Cardiac septum (tissue), 1 donor: ENCODE measurements around the gene CCDC187. TPM values are rescaled to one million over a fixed set of nuclear protein-coding genes. Genes with fewer than 3 reads are reported as not detected.

Source experiments
- DNase-seq: peaks from one replicate; pipeline ENCODE4 v3.0.0-alpha.2; 2020; ENCODE audit warnings: low spot score
- intact Hi-C: fragments of 100-400 bp; cut with DNase I; formaldehyde crosslinking; loops from one replicate; pipeline ENCODE4 v1.14.0; 2022
- total RNA-seq: library from RNA; stranded (reverse); fragmentation: NEBNext Ultra II Directional; extraction: Animal tissue kit (Norgen Biotek cat#: 25700); gene quantifications from one replicate; pipeline ENCODE4 v1.2.1, GENCODE V29; 2021
- donor health status: DM: no; HTN: no; CAD: no.

CCDC187 gene
- total RNA-seq, 1 donor from 2014 or later = 0.03 TPM

DNA sequence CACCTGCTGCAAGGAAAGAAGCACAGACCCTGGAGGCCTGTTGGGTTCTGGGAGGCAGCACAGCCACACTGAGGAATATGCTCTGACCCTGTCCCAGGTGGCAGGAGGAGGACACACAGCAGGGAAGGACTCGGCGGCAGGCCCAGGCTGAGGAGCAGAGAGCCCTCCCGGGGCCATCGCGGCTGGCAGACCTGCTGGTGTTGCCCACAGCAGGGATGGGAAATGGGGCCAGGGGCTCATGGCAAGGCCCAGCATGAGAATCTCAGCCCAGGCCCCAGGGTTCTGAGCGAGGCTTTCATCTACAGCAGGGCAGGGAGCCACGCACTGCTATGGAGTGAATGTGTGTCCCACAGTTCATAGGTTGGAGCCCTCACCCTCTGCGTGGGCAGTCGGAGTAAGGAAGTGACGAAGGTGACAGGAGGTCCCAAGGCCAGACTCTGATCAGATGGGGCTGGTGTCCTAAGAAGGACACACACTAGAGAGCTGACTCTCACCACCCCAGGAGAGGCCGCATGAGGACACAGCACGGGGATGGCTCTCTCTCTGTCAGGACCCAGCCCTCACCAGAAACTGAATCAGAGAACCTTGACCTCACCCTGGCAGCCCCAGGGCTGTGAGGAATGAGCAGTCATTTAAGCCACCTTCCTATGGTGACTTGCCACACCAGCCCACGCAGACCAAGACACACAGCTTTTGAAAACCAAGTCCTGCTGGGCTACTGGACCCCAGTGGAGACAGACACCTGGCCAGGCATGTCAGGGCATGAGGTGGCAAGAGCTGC is 13.2 kb upstream of the CCDC187 start:
- intact Hi-C loops = no loop called here

DNA sequence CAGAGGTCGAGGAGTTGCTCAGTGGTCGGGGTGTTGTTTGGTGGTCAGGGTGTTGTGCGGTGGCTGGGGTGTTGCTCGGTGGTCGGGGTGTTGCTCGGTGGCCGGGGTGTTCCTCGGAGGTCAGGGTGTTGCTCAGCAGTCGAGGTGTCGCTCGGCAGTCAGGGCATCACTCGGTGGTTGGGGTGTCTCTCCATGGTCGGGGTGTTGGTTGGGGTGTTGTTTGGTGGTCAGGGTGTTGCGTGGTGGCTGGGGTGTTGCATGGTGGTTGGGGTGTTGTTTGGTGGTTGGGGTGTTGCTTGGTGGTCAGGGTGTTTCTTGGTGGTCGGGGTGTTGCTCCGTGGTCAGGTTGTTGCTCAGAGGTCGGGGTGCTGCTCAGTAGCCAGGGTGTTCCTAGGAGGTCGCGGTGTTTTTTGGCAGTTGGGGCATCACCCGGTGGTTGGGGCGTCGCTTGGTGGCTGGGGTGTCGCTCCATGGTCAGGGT is 12.4 kb upstream of the CCDC187 start:
- DNase-seq = no peak
- intact Hi-C loops = no loop called here

More for the DNA sequence above, 13.2 kb upstream of the CCDC187 start:
- DNase-seq = no peak

DNA sequence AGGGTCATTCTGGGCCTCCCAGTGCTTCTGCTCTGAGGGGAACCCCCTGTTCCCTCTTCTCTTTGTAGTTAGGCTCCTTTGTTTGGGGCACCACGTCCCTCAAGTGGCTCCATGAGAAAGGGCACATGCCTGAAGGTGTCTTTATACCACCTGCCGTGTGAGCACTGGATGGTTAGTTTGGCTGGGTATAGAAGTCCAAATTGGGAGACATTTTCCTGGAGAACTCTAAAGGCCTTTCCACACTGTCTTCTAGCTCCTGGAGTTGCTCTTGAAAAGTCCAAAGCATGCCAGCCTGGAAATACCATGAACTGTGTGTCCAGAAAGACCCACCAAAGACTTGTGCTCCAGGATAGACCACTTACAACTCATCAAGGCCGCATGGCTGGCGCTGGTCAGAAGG is 11.1 kb upstream of the CCDC187 start:
- intact Hi-C loops = no loop called here
- no peak for DNase-seq

DNA sequence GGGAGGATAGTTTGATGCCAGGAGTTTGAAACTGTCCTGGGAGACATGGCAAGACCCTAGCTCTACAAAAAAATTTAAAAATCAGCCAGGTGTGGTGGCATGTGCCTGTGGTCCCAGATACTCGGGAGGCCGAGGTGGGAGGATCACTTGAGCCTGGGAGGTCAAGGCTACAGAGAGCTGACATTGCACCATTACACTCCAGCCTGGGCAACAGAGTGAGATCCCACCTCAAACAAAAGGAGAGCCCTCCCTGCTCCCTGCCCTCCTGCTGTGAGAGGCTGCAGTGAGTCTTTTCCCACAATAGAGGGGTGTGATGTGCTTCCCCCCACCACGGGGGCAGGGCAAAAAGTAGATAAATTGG is 10.1 kb upstream of the CCDC187 start:
- intact Hi-C loops = no loop called here
- DNase-seq = no peak

DNA sequence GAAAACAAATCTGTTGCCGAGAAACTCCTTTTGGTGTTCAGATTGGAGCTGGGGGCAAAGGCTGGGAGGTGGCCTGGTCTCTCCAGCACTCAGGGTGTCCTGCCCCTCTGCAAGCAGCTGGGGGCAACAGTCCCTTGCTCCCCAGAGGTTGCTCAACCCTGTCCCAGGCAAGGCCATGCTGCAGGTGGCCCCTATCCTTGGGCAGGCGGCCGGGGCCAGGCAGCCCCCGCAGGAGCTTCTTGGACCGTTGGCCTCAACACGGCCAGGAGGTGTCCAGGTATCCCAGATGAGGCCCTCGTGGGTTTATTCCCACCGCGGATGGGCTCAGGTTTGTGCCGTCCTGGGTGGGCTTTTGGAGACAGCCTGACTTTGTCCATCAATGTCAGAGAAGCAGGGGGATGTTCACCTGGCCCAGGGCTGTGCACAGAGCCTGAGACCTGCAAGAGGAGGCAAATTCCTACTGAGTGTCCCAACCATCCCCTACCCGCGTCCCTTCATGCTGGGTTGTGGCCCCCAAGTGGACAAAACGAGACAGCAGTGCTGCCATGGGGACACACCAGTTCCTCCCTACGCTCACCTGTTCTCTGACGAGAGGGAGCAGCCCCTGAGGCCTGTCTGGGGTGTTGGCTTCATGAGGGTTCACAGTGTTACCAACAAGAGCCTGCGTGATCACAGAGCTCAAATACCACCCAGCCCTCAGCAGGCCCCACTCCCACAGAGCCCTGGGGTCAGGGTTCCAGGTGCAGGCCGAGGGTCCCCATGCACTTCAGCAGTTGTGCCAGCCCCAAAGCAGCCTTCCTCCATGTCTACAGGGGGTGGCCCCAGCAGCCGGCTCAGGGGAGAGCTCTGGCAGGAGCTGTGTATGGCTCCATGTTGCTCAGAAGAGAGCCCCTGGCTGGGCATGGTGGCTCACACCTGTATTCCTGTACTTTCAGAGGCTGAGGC is 9.5 kb upstream of the CCDC187 start:
- DNase-seq = no peak
- intact Hi-C loops = loop anchor here (2.0 kb wide), 1 partner anchor 87 kb away; the partner anchor contains the start of gene SNAPC4

DNA sequence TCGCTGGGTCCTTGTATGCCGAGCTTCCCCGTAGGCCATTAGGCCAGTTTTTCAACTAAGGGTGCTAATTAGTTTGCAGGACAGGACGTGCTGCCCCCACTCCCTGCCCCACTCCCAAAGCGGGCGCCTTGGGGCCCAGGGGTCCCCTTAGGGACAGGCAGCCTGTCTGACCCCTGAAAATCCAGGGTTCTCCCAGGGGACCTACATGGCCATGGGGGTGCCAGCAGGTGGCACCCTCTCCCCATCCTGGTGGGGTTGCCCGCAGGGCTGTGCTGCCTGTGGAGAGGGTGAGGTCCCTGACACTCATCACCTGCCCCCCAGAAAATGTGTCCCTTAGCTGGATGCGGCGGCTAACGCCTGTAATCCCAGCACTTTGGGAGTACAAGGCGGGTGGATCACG is 8.5 kb upstream of the CCDC187 start:
- DNase-seq = no peak
- intact Hi-C loops = loop anchor here (2.0 kb wide), 1 partner anchor 88 kb away; the partner anchor contains the start of gene SNAPC4

DNA sequence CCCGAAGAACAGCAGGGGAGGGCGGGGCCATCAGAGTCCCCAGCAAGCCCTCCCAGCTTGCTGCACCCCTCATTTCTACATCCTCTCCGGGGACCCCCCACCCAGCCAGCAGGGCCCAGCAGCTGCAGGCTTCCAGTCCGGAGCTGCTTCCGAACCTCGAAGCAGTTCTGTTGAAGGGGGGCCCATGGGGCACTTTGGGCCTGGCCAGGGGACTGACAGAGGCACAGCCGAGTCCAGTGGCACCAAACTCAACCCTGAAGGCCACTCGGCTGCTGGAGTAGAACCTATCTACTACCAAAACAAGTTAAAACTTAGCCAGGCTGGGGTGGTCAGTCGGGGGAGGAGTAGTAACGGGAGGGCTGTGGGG is 8.1 kb upstream of the CCDC187 start:
- intact Hi-C loops = loop anchor here (2.0 kb wide), 1 partner anchor 89 kb away; the partner anchor contains the start of gene SNAPC4
- no peak for DNase-seq

DNA sequence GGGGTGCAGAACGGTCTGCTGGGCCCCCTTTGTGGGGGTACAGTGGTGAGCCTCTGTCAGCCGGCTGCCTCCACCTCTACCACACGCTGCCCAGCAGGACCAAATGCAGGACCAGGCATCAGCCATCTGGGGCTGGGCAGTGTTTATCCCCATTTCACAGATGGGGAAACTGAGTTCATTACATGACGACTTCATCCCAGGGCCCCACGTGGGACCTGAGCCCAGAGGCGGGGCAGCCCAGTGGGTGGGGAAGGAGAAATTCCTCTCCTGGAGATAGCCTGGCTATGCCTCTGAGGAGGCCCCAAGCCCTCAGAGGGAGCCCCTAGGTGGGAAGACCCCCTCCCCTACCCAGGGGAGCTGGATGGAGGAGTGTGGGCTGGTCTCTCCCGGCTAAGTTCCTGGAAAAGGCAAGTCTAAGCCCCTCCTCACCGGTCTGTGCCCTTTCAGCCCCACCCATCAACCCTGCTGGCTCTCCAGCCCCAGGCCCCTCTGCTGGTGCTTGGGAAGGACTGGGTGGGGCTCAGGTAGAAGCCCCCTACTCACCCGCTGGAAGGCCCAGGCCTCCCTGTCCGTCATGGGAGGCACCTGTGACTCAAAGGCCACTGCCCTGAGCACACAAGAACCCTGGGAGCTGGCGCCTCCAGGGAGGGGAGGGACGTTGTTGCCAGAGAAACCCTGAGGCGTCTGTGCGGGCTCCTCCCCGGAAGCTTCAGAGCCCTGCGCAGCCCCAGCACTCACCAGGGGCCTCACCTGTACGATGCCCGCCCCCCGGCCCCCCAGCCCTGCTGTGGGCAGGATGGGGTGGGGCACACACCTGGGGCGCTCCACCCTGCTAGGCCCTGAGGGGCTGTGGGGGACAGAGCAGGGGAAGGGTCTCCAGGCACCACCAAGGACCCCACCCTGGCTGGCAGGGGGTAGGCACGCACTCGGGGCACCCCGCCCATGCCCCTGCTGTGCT is 7.4 kb upstream of the CCDC187 start:
- no peak for DNase-seq
- intact Hi-C loops = loop anchor here (2.0 kb wide), 1 partner anchor 89 kb away; the partner anchor contains the start of gene SNAPC4

DNA sequence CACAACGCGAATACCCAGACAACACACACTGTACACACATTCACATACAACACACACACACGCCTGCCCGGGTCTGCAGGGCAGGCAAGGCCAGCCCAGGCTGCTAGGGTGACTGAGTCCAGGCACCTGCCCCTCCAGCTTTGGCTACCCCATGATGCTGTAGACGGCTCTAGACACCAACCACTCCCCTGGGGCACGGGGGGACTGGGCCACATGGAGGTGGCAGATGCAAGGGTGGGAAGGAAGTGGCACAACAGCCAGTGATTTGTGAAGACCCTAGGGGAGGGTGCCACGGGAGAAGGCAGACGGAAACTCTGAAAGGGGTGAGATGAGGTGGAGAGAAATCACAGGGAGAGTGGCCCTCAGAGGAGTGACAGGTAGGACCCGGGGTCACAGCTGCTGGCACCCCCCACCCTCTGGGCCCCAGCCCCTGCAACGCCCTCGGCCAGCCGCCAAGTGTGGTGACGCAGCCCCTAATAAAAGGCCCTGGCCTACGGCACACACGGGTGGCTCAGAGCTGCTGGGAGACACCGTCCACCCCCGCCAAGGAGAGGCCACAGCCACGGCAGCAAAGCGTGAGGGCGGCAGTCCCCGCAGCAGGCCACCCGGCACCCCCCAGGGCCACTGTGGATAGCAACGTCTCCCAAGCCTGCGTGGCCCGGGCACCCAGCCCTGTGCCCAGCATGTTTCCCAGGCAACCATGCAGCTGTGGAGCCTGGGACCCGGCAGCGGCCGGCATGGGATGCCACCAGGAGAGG is 6.6 kb upstream of the CCDC187 start:
- DNase-seq = no peak
- intact Hi-C loops = no loop called here

DNA sequence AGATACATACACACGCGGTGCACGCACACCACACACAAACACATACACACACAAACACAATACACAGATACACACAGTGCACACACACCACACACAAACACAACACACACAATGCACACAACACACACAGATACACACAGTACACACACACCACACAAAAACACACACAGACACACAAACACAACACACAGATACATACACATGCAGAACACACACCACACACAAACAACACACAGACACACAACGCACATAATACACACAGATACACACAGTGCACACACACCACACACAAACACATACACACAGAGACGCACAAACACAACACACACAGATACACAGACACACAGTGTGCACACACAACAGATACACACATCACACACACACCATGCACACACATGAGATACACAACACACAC is 5.9 kb upstream of the CCDC187 start:
- intact Hi-C loops = no loop called here
- no peak for DNase-seq

DNA sequence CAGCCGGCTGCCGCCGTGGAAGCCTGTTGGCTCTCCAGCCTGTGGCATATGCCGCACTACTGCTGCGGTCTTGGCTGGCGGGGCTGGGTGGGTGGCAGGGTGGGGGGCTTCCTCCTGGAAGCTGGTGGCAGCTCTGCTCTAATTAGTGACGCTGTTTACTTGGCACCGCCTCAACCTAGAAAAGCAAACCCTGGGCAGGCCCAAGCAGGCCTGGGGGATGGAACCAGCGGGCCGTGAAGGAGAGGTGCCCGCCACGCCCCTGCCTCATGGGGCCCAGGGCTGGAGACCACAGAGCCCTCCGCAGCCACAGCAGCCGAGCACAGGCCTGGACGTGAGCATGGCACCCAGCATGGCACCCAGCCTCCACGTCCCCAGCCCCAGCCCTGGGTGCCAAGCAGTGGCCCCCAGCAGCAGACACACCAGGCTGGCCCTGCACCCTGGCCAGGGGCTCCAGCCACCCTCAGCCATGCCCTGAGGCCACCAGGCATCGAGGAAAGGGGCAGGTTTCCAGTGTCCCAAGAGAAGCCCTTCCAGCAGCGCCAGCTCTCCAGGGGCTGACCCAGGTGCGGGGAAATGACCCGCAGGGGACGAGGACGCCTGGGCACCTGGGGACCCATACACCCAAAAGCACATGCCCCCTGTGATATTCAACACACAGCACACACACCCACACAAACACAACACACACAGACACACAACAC is 5.4 kb upstream of the CCDC187 start:
- intact Hi-C loops = no loop called here
- DNase-seq = no peak

DNA sequence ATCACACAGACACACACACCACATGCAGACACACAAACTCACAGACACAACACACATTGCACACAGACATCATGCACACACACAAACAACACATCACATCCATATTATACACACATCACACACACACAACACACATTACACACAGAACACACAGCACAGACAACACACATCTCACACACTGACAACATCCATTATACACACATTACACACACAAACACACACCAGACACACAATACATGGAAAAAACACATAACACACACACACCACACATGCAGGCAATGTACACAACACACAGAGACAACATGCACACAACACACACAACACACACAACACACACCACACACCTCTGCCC is 4.8 kb upstream of the CCDC187 start:
- no peak for DNase-seq
- intact Hi-C loops = no loop called here

DNA sequence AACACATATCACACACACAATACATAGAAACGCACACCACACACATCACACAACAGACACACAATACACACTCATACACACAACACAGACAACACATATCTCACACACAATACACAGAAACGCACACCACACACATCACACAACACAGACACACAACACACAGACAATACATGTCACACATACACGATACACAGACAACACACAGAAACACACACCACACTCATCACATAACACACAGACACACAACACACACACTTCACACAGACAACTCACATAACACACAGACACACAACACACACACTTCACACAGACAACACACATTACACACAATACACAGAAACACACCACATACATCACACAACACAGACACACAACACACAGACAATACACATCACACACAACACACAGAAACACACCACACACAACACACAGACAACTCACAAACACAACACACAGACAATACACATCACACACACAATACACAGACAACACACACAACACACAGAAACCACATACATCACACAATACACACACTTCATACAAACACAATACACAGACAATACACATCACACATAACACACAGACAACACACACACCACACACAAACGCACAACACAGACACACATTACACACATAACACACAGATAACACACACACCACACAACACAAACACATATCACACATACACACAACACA is 4.3 kb upstream of the CCDC187 start:
- intact Hi-C loops = no loop called here
- DNase-seq = no peak

DNA sequence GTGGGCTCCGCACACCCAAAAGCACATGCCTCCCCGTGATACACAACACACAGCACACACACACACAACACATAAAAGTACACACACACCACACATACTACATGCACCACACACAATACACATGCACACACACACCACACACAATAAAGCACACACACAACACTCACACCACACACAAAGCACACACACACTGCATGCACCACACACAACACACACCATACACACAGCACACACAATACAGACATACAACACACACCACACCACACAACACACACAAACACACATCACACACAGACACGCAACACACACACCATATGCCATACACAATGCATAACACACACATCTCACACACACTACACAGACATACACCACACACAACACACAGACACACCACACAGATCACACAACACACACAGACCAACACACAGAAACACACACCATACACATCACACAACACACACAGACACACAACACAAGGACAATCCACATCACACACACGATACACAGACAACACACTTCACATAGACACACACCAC is 3.4 kb upstream of the CCDC187 start:
- no peak for DNase-seq
- intact Hi-C loops = no loop called here

DNA sequence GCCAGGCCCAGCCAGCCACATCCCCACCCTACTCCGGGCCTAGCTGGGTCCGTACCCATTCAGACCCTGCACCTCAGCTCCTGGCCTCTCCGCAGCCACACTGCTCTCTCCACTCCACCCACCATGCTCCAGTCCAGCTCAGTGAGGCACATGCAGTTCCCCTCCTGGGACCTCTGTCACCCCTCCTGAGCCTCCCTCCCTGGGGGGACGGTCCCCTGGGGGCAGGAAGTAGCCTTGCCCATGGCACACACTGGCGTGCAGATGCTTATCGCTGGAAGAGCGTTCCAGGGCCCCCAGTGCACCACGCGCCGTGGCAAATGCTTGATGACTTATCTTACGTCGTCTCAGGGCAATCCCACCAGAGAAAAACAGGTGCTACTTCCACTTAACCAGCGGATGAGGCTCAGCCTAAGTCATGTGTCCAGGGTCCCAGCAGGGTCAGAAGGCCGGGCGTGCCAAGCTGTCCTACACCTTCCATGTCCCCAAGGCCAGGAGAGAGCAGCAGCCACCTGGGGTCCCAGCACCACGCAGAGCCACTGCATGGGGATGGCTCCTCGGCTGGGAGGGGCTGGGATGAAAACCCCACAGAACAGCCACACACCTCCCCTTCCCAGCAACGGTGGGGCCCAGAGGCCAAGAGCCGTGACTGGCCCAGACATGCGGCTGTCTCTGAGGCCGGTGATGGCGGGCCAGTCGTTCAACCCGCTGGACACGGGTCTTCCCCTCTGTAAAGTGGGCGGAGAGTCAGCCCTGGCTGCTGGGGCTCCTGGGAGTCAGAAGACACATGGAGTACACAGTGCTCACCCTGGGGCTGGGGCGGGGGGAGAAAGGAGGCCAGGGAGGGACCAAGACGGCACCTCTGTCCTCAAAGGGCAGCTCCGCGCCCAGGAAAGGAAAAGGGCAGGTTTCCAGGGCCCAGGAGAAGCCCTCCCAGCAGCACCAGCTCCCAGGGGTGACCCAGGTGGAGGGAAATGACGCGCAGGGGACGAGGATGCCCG is 2.6 kb upstream of the CCDC187 start:
- no peak for DNase-seq
- intact Hi-C loops = no loop called here

DNA sequence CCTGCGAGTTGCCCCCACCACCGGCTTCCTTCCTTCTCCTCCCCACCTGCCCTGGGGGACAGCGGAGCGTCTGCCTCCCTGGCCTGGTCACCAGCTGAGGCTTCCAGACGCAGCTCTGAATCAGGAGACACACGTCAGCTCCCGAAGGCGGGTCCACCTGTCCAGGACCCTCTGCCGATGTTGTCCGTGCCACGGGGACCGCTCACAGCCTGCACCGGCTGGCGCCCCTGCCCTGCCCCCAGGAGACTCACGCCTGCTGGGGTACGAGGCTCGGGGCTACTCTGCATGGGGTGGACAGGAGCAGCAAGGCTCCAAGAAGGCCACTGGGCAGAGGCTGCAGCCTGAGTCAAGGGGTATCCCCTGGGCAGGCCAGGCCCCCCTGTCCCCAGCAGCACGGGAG is 1.9 kb upstream of the CCDC187 start:
- no peak for DNase-seq

More for the DNA sequence above, 1.9 kb upstream of the CCDC187 start:
- intact Hi-C loops = no loop called here
